Progenitor cell of endocrine pancreas (in vitro differentiated cells): ENCODE results near the gene ZBED1. TPM values are rescaled to one million over a fixed set of nuclear protein-coding genes. Genes with fewer than 3 reads are reported as not detected.

ENCODE experiments used
- DNase-seq: peaks from one replicate; pipeline ENCODE4 v3.0.0; 2021; ENCODE audit warnings: low spot score; ENCODE audit not compliant: unreplicated experiment
- H3K27ac Mint-ChIP-seq: 2 replicates; pipeline ENCODE4 v1.8.0; 2021; ENCODE audit warnings: mild to moderate bottlenecking, moderate library complexity, mixed read lengths
- H3K27me3 Mint-ChIP-seq: 2 replicates; pipeline ENCODE4 v1.8.0; 2021; ENCODE audit warnings: mixed read lengths
- H3K36me3 Mint-ChIP-seq: 2 replicates; pipeline ENCODE4 v1.8.0; 2022; ENCODE audit warnings: mixed read lengths; ENCODE audit not compliant: insufficient read depth
- H3K4me1 Mint-ChIP-seq: 2 replicates; pipeline ENCODE4 v1.8.0; 2021; ENCODE audit warnings: low read depth, mixed read lengths
- H3K4me3 Mint-ChIP-seq: 2 replicates; pipeline ENCODE4 v1.8.0; 2021; ENCODE audit warnings: low read depth, mild to moderate bottlenecking, moderate library complexity, mixed read lengths
- H3K9me3 Mint-ChIP-seq: 2 replicates; pipeline ENCODE4 v1.8.0; 2021; ENCODE audit warnings: low read depth, mixed read lengths
- CTCF ChIP-seq: fragments of 200-600 bp; sonication (generic); IDR thresholded peaks from one replicate; pipeline ENCODE4 v1.5.0; 2021; ENCODE audit warnings: antibody characterized with exemption, mild to moderate bottlenecking; ENCODE audit not compliant: unreplicated experiment
- total RNA-seq: library from RNA; stranded (reverse); gene quantifications from 2 replicates; pipeline ENCODE4 v1.2.1, GENCODE V29; 2021

Gene ZBED1
- total RNA-seq, 1 donor from 2014 or later = 59.6 TPM

DNA sequence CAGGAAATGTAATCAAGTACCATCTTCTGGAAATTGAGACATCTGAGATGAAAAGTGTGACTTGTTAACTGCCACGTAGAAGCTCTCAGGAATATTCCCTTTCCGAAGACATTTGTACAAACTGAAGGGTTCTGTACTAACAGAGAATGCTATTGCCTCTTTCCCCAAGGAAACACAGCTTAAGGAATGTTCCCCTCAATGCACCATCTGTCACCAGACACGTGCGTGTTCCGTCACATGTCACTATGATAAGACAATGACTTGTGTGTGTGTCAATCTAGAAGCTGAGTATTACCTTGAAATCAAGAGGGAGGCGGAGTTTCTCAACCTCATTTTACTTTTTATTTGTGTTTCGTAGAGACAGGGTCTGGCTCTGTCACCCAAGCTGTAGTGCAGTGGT is 58.1 kb downstream of the ZBED1 start:
- Mint-ChIP-seq H3K4me3 (no peak overlapping the region), H3K27ac (no peak overlapping the region), H3K36me3 (peaks cover 46% of the 10 kb centered on the region), H3K9me3 (peaks cover 25% of the 10 kb centered on the region), H3K4me1 (no peaks in the 10 kb centered on the region), H3K27me3 (no peaks in the 10 kb centered on the region)
- TF ChIP-seq CTCF = no peak
- no peak for DNase-seq

GRCh38 chrX:2441466-2441865 is 59.3 kb downstream of the ZBED1 start:
- Mint-ChIP-seq H3K27ac (no peak overlapping the region), H3K4me1 (no peaks in the 10 kb centered on the region), H3K9me3 (peaks cover 16% of the 10 kb centered on the region), H3K4me3 (no peak overlapping the region), H3K27me3 (no peaks in the 10 kb centered on the region), H3K36me3 (peaks cover 38% of the 10 kb centered on the region)
- no peak for DNase-seq
- TF ChIP-seq CTCF = no peak

DNA sequence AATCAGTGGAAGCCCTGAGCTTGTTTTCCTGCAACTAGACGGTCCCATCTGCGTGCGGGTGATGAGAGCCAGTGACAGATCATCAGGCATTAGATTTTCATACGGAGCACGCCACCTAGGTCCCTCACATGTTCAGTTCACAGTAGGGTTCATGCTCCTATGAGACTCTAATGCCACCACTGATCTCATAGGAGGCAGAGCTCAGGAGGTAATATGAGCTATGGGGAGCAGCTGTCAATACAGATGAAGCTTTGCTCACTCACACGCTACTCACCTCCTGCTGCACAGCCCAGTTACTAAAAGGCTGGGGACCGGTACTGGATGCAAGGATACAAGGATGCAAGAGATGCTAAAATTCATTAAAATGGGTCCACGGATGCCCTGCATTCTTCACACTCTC is 61.2 kb downstream of the ZBED1 start:
- Mint-ChIP-seq H3K4me1 (no peaks in the 10 kb centered on the region), H3K27ac (no peak overlapping the region), H3K27me3 (no peaks in the 10 kb centered on the region), H3K9me3 (peaks cover 16% of the 10 kb centered on the region), H3K4me3 (no peak overlapping the region), H3K36me3 (peaks cover 40% of the 10 kb centered on the region)
- TF ChIP-seq CTCF = no peak
- no peak for DNase-seq

Other genes starting within 250 kb of the ZBED1 start
- 61.0 and 65.4 TPM in 2 replicates for gene DHRSX, start within 50 bp of the ZBED1 start, total RNA-seq
- 328 and 362 TPM in 2 replicates for gene CD99, start 190.3 kb upstream of the ZBED1 start, total RNA-seq